22Rv1 (cell line): ENCODE data around the gene CFAP54.

Experiments
- ZFX ChIP-seq: fragments of 450-650 bp; IDR thresholded peaks from 2 replicates; pipeline ENCODE4 v1.6.1; 2017; ENCODE audit warnings: antibody characterized with exemption, borderline replicate concordance
- TF ChIP-seq, protein P1 (sequence below): fragments of 450-650 bp; IDR thresholded peaks from 2 replicates; pipeline ENCODE4 v1.5.1; 2017; ENCODE audit warnings: mild to moderate bottlenecking

DNA sequence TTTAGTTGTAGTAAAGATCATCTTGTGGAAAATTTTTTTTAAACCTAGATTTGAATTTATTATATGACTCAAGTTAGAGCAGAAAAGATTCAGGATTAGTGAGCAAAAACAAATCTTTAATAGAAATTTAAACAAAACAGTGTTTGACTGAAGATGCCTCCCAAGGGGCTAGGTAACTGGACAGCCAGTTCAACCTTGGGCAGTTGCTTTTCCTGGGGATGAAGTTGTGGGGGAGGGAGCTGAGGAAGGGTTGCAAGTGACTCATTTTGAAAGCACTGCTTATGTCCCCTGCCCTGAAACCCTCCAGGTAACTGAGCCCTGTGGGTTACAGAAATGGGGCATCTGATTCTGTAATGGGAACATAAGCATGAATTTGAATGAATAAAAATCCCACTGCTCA is 13.1 kb downstream of the CFAP54 start:
- TF ChIP-seq, protein P1, sequence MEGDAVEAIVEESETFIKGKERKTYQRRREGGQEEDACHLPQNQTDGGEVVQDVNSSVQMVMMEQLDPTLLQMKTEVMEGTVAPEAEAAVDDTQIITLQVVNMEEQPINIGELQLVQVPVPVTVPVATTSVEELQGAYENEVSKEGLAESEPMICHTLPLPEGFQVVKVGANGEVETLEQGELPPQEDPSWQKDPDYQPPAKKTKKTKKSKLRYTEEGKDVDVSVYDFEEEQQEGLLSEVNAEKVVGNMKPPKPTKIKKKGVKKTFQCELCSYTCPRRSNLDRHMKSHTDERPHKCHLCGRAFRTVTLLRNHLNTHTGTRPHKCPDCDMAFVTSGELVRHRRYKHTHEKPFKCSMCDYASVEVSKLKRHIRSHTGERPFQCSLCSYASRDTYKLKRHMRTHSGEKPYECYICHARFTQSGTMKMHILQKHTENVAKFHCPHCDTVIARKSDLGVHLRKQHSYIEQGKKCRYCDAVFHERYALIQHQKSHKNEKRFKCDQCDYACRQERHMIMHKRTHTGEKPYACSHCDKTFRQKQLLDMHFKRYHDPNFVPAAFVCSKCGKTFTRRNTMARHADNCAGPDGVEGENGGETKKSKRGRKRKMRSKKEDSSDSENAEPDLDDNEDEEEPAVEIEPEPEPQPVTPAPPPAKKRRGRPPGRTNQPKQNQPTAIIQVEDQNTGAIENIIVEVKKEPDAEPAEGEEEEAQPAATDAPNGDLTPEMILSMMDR, result no peak
- TF ChIP-seq ZFX, result no peak
